A549 treated with ZK216348 at 1 μM for 4 hours (cell line): ENCODE measurements around the gene RGS19. TPM values are rescaled to one million over a fixed set of nuclear protein-coding genes. Genes with fewer than 3 reads are reported as not detected.

Experiments used
- total RNA-seq: library from RNA; stranded (reverse); fragments of 200-300 nt; extraction: Qiagen RNA extraction; gene quantifications from 5 replicates; pipeline ENCODE4 v1.2.3, GENCODE V29; 2022; ENCODE audit warnings: low read depth

Gene RGS19, protein sequence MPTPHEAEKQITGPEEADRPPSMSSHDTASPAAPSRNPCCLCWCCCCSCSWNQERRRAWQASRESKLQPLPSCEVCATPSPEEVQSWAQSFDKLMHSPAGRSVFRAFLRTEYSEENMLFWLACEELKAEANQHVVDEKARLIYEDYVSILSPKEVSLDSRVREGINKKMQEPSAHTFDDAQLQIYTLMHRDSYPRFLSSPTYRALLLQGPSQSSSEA
- total RNA-seq: 16.3 to 29.0 TPM (median 26.0 TPM) in 5 replicates

DNA sequence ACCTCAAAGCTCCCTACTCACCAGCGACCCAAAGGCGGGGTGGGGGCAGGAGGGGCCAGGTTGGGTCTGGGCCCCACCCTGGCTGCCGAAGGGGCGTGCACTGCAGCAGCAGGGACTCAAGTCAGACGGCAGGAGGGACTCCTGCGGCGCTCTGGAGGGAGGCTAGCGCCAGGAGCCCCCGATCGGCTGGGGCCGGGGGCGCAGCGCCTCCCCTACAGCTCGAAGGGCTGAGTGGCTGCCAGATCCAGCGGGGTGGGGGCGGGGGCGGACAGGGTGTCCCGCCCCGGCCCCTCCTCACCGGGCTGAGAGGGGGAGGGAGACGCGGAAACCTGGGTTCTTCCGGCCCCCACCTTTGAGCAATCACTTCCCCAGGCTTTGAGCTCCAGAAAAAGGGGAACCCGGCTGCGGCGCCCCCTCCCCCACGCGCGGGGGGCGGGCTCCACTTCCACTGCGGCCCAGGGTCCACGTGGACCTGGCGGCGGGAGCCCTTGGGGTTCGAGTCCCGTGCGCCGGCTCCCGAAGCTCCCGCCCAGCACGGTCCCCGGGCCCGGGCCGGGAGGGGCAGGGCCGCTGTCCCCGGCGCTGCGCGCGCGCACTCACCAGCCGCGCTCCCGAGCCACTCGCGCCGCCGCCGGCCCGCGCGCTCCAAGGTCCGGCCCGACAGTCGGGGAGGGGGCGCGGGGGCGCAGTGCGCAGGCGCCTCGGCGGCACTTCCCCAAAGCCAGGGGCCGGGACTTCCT, at the start of gene RGS19:
TSS of gene RGS19 (minus strand) at position 246 of the 740 bp plus-strand sequence. CDS start 2,632 bp downstream, outside the sequence.

DNA sequence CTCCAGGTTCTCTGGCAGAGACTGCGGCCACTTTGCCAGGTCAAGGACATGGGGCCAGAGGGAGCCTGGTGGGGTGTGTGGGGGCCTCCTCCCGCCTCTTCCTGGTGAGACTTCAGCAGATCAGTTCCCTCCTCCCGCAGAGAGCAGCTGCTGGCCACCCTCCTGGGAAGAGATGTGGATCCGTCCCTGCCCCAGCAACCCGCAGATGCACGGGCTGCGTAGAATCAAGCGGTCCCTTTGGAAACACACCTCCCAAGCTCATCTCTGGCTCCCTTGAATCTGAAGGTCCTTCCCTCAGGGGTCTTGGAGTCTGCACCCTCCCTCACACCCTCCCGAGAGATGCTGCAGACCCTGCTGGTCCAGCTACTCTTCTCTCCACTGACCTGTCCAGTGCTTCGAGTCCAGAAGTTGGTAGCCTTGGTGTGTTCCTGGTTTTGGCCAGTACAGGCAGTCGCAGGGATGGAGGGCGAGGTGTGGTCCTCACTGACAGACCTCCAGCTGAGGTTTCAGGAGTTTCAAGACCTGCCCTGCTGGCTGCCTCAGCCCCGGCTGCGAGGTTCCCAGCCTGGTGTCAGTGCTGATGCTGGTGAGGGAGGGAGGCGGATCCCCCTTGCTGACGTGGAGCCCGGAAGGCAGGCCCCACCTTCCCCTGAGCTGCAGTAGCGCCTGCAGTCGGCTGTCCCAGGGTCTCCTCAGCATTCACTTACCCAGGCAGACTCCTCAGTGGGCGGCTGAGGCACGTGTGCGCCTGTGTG, 27.8 kb upstream of the RGS19 start, which contains the start of gene NPBWR2:
TSS of gene NPBWR2 (minus strand) at position 585 of the 755 bp plus-strand sequence. CDS start 734 bp downstream, outside the sequence.

DNA sequence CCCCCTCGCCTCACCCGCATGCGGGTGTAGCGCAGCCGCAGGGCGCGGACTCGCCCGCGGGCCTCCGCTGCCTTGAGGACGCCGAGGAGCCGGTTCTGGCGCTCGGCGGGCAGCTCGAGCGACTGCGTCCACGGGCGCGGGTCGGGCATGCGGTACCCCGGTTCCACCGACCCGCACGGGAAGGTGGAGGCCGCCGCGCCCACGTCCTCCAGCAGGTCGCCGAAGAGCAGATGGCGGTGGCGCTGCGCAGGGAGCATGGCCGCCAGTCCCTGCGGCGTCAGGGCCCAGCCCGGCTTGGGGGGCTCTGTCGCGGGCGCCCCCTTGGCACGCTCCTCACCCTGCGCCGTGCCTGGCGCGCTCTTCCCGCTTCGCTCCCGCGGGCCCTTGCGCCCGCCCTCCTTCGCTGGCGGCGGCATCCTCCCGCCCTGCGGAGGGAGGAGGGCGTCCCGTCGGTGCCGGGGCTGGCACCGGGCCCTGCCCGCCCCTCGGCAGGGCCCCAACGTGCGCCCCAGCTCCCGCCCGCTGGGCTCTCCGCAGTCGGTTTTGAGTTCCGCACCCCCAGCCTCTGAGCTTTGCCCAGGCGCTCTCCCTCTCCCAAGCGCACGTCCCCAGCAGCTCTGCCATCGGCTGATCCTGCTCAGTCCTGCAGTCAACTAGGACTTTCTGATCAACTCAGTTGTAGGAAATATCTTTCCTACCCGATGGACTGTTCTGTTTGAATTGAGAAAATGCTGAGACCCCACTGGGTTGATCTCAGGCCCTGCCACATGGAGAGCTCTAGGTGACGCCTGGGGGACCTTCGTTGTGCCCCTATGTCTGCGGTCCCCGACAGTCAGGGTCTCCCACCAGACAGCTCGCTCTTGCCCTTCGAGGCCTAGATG, 4.7 kb upstream of the RGS19 start, which contains the start of gene LKAAEAR1:
TSS of gene LKAAEAR1 (minus strand) at position 595 of the 881 bp plus-strand sequence. CDS start at position 416, 179 bp downstream.

DNA sequence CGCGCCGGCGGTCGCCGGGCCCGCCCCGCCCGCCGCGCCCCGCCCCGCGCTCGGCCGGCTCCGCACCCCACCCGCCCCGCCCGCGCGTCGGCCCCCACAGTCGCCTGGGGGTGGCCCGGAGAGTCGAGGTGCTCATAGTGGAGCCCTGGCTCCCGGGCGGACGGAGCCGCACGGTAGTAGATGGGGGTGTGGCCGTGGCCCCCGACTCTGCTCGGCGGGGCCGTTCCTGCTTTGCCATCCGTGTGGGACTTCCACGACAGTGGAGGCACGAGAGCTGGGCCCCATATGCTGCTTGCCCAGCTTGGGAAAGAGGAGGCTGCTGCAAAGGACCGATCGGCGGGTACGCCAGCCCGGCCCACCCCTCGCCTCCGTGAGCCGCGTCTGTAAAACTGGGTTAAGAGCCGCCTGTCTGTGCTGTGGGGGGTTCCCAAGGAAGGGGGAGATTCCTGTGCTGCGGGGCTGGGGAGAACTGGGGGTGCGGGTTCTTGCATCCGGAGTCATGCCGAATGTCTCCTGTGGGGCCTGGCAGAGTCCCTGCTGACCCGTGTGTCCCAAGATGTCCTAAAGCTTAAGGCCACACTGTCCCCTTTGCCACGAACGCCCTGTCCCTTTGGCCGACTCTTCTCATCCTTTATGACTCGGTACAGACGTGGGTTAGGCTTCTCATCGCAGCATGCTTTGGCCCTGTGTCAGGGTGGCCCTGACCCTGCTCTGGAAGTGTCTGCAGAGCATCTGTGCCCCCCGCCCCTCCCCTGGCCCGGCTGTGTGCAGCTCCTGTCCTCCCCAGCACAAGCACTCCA, 895 bp upstream of the RGS19 start, which contains the start of gene OPRL1:
TSS of gene OPRL1 (plus strand) at position 70 of the 800 bp plus-strand sequence. CDS start 12,639 bp downstream, outside the sequence.

DNA sequence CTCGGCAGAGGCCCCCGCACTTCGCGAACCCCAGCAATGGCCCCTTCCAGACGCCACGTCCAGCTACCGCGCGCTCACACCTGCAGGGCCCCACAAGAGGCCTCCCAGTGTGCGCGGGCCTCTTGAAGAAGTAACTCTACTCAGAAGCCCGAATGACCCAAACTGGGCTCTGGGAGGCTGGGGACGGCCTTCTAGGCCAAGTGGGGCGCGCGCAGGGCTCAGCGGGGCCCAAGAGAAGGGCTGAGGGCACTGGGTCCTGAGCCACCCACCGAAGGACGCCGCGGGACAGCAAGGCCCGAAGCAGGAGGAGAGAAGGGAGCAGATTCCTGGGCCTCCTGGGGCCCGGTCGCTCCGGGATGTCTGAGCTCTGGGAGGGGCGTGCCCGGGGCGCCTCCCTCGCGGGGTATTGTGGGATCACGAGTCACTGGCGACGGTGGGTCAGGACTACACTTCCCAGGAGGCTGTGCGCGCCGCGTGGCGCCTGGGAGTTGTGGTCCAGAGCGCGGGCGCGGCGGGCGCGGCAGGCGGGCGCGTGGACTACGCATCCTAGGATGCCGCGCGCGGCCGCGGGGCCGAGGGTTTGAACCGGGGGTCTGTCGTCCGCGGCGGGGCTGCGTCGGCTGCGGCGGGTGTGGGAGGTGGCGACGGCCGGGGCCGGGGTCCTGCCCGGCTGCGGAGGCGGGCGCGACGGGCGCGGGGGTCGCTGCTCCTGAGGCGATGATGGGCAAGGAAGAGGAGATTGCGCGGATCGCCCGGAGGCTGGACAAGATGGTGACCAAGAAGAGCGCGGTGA, 16.5 kb downstream of the RGS19 start, which contains the start of gene TCEA2:
TSS of gene TCEA2 (plus strand) at position 603 of the 793 bp plus-strand sequence. CDS start at position 718, 115 bp downstream.

DNA sequence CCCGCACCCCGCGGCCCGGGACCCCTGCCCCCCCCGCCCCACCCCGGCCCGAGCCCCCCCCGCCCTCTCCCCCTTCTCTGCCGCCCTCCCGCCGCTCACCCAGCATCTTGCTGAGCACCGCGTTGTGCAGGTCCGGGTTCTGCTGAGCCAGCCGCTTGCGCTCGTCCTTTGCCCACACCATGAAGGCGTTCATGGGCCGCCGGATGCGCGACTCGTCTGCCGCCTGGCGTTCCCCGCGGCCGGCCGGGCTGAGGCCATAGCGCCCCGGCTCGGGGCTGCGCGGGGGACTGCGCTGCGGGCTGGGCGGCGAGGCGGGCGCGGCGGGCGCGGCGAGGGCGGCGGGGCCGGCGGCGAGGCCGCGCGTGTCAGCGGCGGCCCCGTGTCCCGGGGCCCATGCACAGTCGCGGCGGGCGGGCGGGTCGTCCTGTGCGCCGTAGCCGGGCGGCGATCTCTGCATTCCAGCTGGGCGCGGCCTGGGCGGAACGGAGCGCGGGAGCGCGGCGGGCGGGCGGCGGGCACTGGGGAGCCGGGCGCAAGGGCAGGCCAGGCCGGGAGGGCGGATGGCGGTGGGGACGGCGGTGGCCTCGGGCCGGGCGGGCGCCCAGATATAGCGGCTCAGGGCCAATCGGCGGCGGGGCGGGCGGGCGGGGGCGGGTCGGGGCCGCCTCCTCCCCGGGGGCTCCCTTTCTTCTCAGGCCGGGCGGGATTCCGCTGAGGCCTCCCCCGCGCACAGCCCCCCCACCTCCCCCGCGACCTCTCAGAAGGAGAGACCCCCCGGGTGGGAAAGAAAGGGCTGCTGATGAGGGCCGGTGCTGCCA, 30.0 kb downstream of the RGS19 start, which contains the start of gene SOX18:
TSS of gene SOX18 (minus strand) at position 580 of the 818 bp plus-strand sequence. CDS start at position 457, 123 bp downstream.

DNA sequence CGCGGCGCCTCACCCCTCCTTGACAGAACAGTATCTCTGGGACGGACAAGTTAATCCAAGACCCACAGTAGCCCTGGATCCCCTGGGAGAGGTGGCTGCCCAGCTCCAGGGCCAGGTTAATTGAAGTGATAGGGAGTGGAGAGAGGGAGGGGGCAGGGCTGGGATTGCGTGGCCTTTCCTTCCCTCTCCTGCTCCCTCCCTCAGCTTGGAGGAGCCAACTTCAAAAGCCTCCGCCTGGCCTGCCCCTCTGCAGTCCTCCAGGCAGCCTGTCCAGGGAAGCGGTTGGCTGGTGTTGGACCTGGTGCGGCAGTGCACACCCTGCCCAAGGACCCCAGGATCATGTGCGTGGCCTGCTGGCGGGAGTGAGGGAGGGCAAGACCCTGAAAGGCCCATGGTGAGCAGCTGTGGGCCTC, 43.4 kb downstream of the RGS19 start, which contains the start of gene C20orf204:
TSS of gene C20orf204 (plus strand) at position 250 of the 413 bp plus-strand sequence. CDS start at position 392, 142 bp downstream.

Other genes with a start within 250 kb of the RGS19 start
- 0.42 to 1.1 TPM (median 0.88 TPM) in 5 replicates for gene ZBTB46, start 248.3 kb downstream of the RGS19 start, total RNA-seq
- not detected in 5 replicates for gene ABHD16B, start 218.0 kb downstream of the RGS19 start, total RNA-seq
- gene TPD52L2, start 214.2 kb downstream of the RGS19 start, total RNA-seq: 119 to 139 TPM (median 129 TPM) in 5 replicates
- gene DNAJC5, start 184.4 kb downstream of the RGS19 start, total RNA-seq: 18.7 to 32.7 TPM (median 30.2 TPM) in 5 replicates
- gene UCKL1, start 123.1 kb downstream of the RGS19 start, total RNA-seq: 18.2 to 41.0 TPM (median 34.4 TPM) in 5 replicates
- 7.3 to 14.2 TPM (median 13.0 TPM) in 5 replicates for gene ZNF512B, start 109.6 kb downstream of the RGS19 start, total RNA-seq
- gene SAMD10, start 99.9 kb downstream of the RGS19 start, total RNA-seq: not detected in 5 replicates
- gene PRPF6, start 98.4 kb downstream of the RGS19 start, total RNA-seq: 44.5 to 60.4 TPM (median 57.8 TPM) in 5 replicates
- 0.13 to 0.54 TPM (median 0.42 TPM) in 5 replicates for gene C20orf204, start 43.3 kb downstream of the RGS19 start, total RNA-seq
- gene SOX18, start 29.9 kb downstream of the RGS19 start, total RNA-seq: 1.4 to 3.4 TPM (median 2.6 TPM) in 5 replicates
- gene TCEA2, start 16.3 kb downstream of the RGS19 start, total RNA-seq: 32.5 to 53.6 TPM (median 47.9 TPM) in 5 replicates
- gene OPRL1, start 564 bp upstream of the RGS19 start, total RNA-seq: 0.46 to 0.98 TPM (median 0.70 TPM) in 5 replicates
- 1.3 to 1.8 TPM (median 1.6 TPM) in 4 of 5 replicates, not detected in the other for gene LKAAEAR1, start 4.9 kb upstream of the RGS19 start, total RNA-seq
- not detected in 5 replicates for gene NPBWR2, start 28.0 kb upstream of the RGS19 start, total RNA-seq
- gene MYT1, start 84.9 kb upstream of the RGS19 start, total RNA-seq: 0.08 to 0.93 TPM (median 0.44 TPM) in 5 replicates
- 8.4 to 14.4 TPM (median 12.4 TPM) in 5 replicates for gene PCMTD2, start 176.2 kb upstream of the RGS19 start, total RNA-seq